ENCODE measurements around the gene MTX3.

Gene MTX3

GRCh38 chr5:79976759-79977515 lies 14.1 kb downstream of the MTX3 start:
- no peak for DNase-seq

GRCh38 chr5:79975422-79975821 lies 15.6 kb downstream of the MTX3 start:
- no peak for DNase-seq

GRCh38 chr5:79974886-79975285 lies 16.2 kb downstream of the MTX3 start:
- DNase-seq, result no peak

GRCh38 chr5:79973996-79974395 lies 17.1 kb downstream of the MTX3 start:
- no peak for DNase-seq

- no peak for DNase-seq
Measured at GRCh38 chr5:79973511-79973910, 17.6 kb downstream of the MTX3 start.

- no peak for DNase-seq
Measured at GRCh38 chr5:79971156-79971555, 19.9 kb downstream of the MTX3 start.

GRCh38 chr5:79966448-79966847 lies 24.6 kb downstream of the MTX3 start:
- no peak for DNase-seq

- DNase-seq, result no peak
Measured at GRCh38 chr5:79964136-79964535, 26.9 kb downstream of the MTX3 start.

- DNase-seq, result no peak
Measured at GRCh38 chr5:79963261-79964061, 27.6 kb downstream of the MTX3 start.

GRCh38 chr5:79962575-79963222 lies 28.4 kb downstream of the MTX3 start:
- DNase-seq, result no peak

GRCh38 chr5:79961716-79962574 lies 29.1 kb downstream of the MTX3 start:
- DNase-seq, result no peak

GRCh38 chr5:79959407-79959806 lies 31.7 kb downstream of the MTX3 start:
- DNase-seq, result no peak

GRCh38 chr5:79955941-79956670 lies 35.0 kb downstream of the MTX3 start:
- no peak for DNase-seq

- DNase-seq, result no peak
Measured at GRCh38 chr5:79955356-79955895, 35.6 kb downstream of the MTX3 start.

GRCh38 chr5:79954620-79955019 lies 36.4 kb downstream of the MTX3 start:
- DNase-seq, result no peak

- DNase-seq, result no peak
Measured at GRCh38 chr5:79947567-79947966, 43.5 kb downstream of the MTX3 start.

GRCh38 chr5:79938468-79938867 lies 52.6 kb downstream of the MTX3 start:
- DNase-seq, result no peak

- DNase-seq, result no peak
Measured at GRCh38 chr5:79936646-79937216, 54.3 kb downstream of the MTX3 start.

GRCh38 chr5:79936002-79936645 lies 54.9 kb downstream of the MTX3 start:
- DNase-seq, result no peak

GRCh38 chr5:79934681-79935080 lies 56.4 kb downstream of the MTX3 start:
- DNase-seq, result no peak

Data from OCI-M1 (cell line).